MCF 10A (cell line): ENCODE measurements around the gene OPN1MW. TPM values are rescaled to one million over a fixed set of nuclear protein-coding genes. Genes with fewer than 3 reads are reported as not detected.
"Not testable (repeated sequence)": the region's sequence is repeated elsewhere in the genome, so short reads cannot be mapped to it uniquely, and the experiment has no call there.

Experiments used
- BruUV-seq: library from RNA; stranded (reverse); fragments of 400-500 nt; replicated peaks from 2 replicates; lab custom pipeline; 2021; lab: Mats Ljungman, UMichigan
- CTCF ChIA-PET: fragments of 300-600 bp; sonication (Branson Sonifier 250); formaldehyde crosslinking; extraction: SDS; loops from one replicate; lab custom pipeline; 2021; ENCODE audit warnings: antibody characterized with exemption, inconsistent platforms; lab: Yijun Ruan, JAX
- POLR2A ChIA-PET: fragments of 300-600, 350-650 bp; sonication (Branson Sonifier 250); formaldehyde crosslinking; extraction: SDS; loops from one replicate; lab custom pipeline; 2020; ENCODE audit warnings: antibody characterized with exemption, inconsistent platforms; lab: Yijun Ruan, JAX
- DNase-seq: peaks from one replicate; pipeline ENCODE4 v3.0.0-alpha.2; 2018; ENCODE audit not compliant: unreplicated experiment
- H3K27ac Mint-ChIP-seq: one replicate; pipeline ENCODE4 v1.8.0; 2022; ENCODE audit warnings: mild to moderate bottlenecking, low read depth, mixed read lengths; ENCODE audit not compliant: unreplicated experiment
- H3K27me3 Mint-ChIP-seq: one replicate; pipeline ENCODE4 v1.8.0; 2022; ENCODE audit warnings: mixed read lengths; ENCODE audit not compliant: insufficient read depth, unreplicated experiment
- H3K36me3 Mint-ChIP-seq: one replicate; pipeline ENCODE4 v1.8.0; 2022; ENCODE audit warnings: mild to moderate bottlenecking, moderate library complexity, mixed read lengths; ENCODE audit not compliant: insufficient read depth, unreplicated experiment
- H3K4me1 Mint-ChIP-seq: one replicate; pipeline ENCODE4 v1.8.0; 2022; ENCODE audit warnings: mixed read lengths; ENCODE audit not compliant: insufficient read depth, unreplicated experiment
- H3K4me3 Mint-ChIP-seq: one replicate; pipeline ENCODE4 v1.8.0; 2022; ENCODE audit warnings: mild to moderate bottlenecking, moderate library complexity, mixed read lengths; ENCODE audit not compliant: unreplicated experiment
- H3K9me3 Mint-ChIP-seq: one replicate; pipeline ENCODE4 v1.8.0; 2022; ENCODE audit warnings: mixed read lengths; ENCODE audit not compliant: unreplicated experiment
- intact Hi-C: fragments of 100-400 bp; cut with micrococcal nuclease; formaldehyde crosslinking; loops from 2 replicates; pipeline ENCODE4 v1.14.1; 2022
- total RNA-seq: library from RNA; stranded (reverse); gene quantifications from 2 replicates; pipeline ENCODE4 v1.2.3, GENCODE V29; 2022
- TF ChIP-seq, protein P1 (sequence below): fragments of 200-600 bp; IDR thresholded peaks from one replicate; pipeline ENCODE4 v1.8.0; 2022; ENCODE audit warnings: antibody characterized with exemption, mild to moderate bottlenecking; ENCODE audit not compliant: unreplicated experiment

The OPN1MW gene
- total RNA-seq, 1 experiment from 2014 or later, result not detected

DNA sequence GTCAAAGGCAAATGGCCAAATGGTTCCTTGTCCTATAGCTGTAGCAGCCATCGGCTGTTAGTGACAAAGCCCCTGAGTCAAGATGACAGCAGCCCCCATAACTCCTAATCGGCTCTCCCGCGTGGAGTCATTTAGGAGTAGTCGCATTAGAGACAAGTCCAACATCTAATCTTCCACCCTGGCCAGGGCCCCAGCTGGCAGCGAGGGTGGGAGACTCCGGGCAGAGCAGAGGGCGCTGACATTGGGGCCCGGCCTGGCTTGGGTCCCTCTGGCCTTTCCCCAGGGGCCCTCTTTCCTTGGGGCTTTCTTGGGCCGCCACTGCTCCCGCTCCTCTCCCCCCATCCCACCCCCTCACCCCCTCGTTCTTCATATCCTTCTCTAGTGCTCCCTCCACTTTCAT, 42.2 kb upstream of the OPN1MW start:
- Mint-ChIP-seq H3K36me3 (no peaks in the 10 kb centered on the region), H3K4me3 (no peak overlapping the region), H3K27me3 (peaks cover 40% of the 10 kb centered on the region), H3K27ac (no peak overlapping the region), H3K4me1 (no peaks in the 10 kb centered on the region), H3K9me3 (no peaks in the 10 kb centered on the region)
- DNase-seq, result no peak
- intact Hi-C loops, result no loop called here
- BruUV-seq, result no TSS peak
- ChIA-PET CTCF (no interaction called here), POLR2A (no interaction called here)
- TF ChIP-seq, protein P1, sequence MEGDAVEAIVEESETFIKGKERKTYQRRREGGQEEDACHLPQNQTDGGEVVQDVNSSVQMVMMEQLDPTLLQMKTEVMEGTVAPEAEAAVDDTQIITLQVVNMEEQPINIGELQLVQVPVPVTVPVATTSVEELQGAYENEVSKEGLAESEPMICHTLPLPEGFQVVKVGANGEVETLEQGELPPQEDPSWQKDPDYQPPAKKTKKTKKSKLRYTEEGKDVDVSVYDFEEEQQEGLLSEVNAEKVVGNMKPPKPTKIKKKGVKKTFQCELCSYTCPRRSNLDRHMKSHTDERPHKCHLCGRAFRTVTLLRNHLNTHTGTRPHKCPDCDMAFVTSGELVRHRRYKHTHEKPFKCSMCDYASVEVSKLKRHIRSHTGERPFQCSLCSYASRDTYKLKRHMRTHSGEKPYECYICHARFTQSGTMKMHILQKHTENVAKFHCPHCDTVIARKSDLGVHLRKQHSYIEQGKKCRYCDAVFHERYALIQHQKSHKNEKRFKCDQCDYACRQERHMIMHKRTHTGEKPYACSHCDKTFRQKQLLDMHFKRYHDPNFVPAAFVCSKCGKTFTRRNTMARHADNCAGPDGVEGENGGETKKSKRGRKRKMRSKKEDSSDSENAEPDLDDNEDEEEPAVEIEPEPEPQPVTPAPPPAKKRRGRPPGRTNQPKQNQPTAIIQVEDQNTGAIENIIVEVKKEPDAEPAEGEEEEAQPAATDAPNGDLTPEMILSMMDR, result no peak

DNA sequence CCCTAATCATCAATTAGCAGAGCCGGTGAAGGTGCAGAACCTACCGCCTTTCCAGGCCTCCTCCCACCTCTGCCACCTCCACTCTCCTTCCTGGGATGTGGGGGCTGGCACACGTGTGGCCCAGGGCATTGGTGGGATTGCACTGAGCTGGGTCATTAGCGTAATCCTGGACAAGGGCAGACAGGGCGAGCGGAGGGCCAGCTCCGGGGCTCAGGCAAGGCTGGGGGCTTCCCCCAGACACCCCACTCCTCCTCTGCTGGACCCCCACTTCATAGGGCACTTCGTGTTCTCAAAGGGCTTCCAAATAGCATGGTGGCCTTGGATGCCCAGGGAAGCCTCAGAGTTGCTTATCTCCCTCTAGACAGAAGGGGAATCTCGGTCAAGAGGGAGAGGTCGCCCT, 41.7 kb upstream of the OPN1MW start:
- peaks cover 34% of the 10 kb centered on the region for H3K27me3 Mint-ChIP-seq
- H3K9me3 Mint-ChIP-seq, result no peaks in the 10 kb centered on the region
- no peak for DNase-seq
- ChIA-PET POLR2A (no interaction called here), CTCF (no interaction called here)
- intact Hi-C loops, result no loop called here
- no TSS peak for BruUV-seq
- H3K4me1 Mint-ChIP-seq, result no peaks in the 10 kb centered on the region
- no peaks in the 10 kb centered on the region for H3K36me3 Mint-ChIP-seq
- H3K27ac Mint-ChIP-seq, result no peak overlapping the region
- TF ChIP-seq, protein P1, result no peak
- H3K4me3 Mint-ChIP-seq, result no peak overlapping the region

DNA sequence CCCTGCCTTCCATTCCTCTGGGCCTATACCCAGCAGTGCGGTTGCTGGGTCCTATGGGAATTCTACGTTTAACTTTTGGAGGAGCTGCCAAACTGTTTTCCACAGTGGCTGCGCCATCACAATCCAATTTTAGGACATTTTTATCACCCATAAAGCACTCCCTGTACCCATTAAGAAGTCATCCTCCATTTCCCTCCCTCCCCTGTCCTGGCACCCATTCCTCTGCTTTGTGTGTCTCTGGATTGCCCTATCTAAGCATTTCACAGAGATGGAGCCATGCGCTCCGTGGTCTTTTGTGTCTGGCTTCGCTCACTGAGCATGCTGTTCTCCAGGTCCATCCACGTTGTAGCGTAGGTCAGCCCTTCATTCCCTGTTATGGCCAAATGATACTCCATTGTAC, 40.0 kb upstream of the OPN1MW start:
- ChIA-PET CTCF (no interaction called here), POLR2A (no interaction called here)
- Mint-ChIP-seq H3K9me3 (no peaks in the 10 kb centered on the region), H3K4me1 (no peaks in the 10 kb centered on the region), H3K4me3 (no peak overlapping the region), H3K36me3 (no peaks in the 10 kb centered on the region), H3K27me3 (peaks cover 25% of the 10 kb centered on the region), H3K27ac (no peak overlapping the region)
- intact Hi-C loops, result no loop called here
- no peak for DNase-seq
- TF ChIP-seq, protein P1, result no peak
- BruUV-seq, result no TSS peak

DNA sequence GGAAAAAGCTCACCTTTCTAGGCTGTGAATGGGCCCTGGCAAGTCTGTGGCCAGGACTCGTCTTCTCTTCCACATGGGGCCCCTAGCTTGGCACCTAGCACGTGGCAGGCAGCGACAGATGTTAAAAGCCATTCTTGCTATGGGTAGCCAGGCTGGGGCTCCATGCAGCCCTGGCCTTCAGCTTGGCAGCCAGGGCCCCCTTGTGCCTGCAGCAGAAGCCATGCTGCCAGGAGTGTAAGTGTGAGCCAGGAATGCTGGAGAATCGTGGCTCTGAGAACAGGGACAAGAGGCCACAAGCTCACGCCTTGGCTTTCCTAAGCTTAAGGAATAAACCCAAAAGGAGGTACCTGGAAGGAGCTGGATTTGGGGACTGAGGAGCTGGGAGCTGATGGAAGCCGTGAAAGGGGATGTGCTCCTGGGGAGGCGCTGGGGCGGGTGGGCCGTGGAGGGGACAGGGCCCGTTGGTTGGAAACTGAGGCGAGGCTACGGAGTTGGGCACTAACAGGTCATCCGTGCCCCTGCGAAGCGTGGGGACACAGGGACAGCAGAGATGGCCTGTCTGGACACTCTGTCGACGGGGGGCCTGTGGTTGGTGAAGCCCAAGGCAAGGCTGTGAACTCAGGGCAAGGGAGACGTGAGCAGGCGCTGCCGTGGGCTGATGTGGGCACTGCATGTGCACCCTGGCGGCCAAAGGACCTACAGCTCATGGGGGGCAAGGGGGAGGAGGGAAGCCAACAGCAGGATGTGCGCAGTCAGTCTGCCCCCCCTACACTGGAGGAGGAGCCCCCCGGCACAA, 39.2 kb upstream of the OPN1MW start:
- no peaks in the 10 kb centered on the region for H3K4me1 Mint-ChIP-seq
- TF ChIP-seq, protein P1, result no peak
- H3K9me3 Mint-ChIP-seq, result no peaks in the 10 kb centered on the region
- POLR2A ChIA-PET, result no interaction called here
- H3K27me3 Mint-ChIP-seq, result peaks cover 23% of the 10 kb centered on the region
- intact Hi-C loops, result no loop called here
- no TSS peak for BruUV-seq
- H3K36me3 Mint-ChIP-seq, result no peaks in the 10 kb centered on the region
- DNase-seq, result no peak
- H3K27ac Mint-ChIP-seq, result no peak overlapping the region
- CTCF ChIA-PET, result no interaction called here
- H3K4me3 Mint-ChIP-seq, result no peak overlapping the region

DNA sequence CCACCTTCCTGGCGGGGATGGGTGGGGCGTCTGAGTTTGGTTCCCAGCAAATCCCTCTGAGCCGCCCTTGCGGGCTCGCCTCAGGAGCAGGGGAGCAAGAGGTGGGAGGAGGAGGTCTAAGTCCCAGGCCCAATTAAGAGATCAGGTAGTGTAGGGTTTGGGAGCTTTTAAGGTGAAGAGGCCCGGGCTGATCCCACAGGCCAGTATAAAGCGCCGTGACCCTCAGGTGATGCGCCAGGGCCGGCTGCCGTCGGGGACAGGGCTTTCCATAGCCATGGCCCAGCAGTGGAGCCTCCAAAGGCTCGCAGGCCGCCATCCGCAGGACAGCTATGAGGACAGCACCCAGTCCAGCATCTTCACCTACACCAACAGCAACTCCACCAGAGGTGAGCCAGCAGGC, 38.4 kb upstream of the OPN1MW start, which contains the start of gene OPN1LW:
TSS of gene OPN1LW (plus strand) at position 234 of the 400 bp plus-strand sequence. CDS start at position 275, 41 bp downstream.
- H3K4me1 Mint-ChIP-seq, H3K36me3 Mint-ChIP-seq, H3K9me3 Mint-ChIP-seq, CTCF ChIA-PET, intact Hi-C loops, BruUV-seq, DNase-seq, H3K4me3 Mint-ChIP-seq, H3K27ac Mint-ChIP-seq, POLR2A ChIA-PET: not testable (repeated sequence)
- H3K27me3 Mint-ChIP-seq, result peaks cover 15% of the 10 kb centered on the region

DNA sequence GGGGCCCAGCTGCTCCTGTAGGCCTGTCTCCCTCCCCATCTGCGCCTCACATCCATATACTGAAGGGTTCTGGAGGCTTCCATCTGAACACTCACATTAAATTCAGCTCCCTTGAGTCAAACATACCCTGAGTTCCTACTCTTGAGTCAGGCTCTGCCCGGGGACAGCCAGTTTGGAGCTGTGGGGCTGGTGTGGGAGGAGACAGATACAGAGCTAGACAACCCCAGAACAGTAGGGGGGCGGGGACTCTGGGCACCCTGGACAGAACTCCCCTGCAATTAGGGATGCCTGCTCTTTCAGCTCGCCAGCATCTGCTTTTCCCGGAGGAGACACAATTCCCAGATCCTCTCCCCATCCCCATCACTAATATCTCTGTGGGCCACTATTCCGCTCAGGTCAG, 31.4 kb upstream of the OPN1MW start:
- H3K9me3 Mint-ChIP-seq, intact Hi-C loops, H3K4me1 Mint-ChIP-seq, H3K27ac Mint-ChIP-seq, POLR2A ChIA-PET, H3K36me3 Mint-ChIP-seq, CTCF ChIA-PET, H3K4me3 Mint-ChIP-seq, H3K27me3 Mint-ChIP-seq, BruUV-seq, DNase-seq: not testable (repeated sequence)
